HS-5 (cell line): ENCODE results near the gene INSR.
"Not testable (repeated sequence)": the region's sequence is repeated elsewhere in the genome, so short reads cannot be mapped to it uniquely, and the experiment has no call there.

Experiments
- DNase-seq: peaks from one replicate; pipeline ENCODE4 v3.0.0-alpha.2; 2012; ENCODE audit warnings: low read depth

Gene INSR

DNA sequence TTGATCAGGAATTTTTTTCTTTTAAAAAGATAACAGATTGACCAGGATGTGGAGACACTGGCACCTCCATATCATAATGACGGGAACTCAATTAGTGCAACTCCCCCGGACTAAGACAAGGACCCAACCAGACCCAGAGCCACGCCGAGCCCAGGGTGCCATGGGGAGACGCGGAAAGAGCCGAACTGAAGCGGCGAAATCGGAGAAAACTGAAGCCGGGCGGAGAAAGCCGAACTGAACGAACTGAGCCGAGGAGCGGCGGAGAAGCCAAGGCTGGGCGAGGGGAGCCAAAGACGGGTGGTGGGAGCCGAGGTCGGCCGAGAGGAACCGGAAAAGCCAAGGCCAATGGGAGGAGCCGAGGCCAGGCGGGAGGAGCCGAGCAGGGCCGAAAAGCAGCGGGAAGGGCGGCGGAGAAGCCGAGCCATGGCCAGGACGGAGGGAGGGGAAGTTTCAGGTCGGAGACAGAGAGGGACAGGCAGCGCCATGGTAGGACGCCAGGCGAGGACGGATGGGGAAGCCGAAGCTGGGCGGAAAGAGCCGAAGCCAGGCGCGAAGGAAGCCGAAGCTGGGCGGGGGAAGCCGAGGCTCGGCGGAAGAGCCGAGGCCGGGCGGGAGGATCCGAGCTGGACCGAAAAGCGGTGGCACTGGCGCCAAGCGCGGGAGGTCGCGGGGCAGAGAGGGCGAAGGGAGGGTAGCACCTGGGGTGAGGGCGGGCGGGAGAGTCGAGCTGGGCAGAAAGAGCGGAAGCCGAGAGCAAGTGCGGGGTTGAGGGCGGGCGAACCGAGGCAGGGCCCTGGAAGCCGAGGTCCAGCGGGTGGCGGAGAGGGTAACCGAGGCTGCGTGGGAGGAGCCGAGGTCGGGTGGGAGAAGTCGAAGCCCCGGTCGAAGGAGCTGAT is 195.3 kb downstream of the INSR start:
- DNase-seq = peak; percentile 68

DNA sequence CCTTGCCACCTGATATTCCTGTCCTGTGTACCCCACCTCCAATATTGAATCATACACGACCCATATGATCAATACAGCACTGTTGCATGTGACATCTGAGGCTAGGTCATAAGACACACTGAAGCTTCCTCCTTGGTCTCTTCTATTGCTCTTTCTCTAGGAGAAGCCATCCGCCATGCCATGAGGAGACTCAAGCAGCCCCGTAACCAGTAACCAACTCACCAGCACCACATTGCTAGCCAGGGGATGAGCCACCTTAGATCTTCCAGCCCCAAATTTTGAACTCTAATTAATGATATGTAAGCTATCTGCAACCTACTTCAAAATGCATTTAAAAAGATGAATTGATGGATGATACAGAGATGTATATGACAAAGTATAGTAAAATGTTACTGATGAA is 196.1 kb downstream of the INSR start:
- no peak for DNase-seq

DNA sequence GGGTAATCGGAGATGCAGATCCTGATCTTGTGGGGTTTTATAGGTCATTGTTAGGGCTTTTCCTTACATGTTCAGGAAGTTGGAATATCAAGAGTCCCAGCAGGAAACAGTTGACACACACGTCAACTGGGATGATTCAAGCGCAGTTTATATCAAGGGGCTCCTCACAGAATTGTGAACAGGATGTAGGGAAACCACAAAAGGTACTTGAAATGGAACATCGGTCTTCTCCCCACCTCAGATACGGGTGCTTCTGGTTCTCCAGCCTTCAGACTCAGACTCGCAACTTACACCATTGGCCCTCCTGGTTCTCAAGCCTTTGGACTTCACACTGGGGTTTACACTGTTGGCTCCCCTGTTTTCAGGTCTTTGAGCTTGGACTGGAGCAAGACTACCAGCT is 205.2 kb downstream of the INSR start:
- DNase-seq = no peak

DNA sequence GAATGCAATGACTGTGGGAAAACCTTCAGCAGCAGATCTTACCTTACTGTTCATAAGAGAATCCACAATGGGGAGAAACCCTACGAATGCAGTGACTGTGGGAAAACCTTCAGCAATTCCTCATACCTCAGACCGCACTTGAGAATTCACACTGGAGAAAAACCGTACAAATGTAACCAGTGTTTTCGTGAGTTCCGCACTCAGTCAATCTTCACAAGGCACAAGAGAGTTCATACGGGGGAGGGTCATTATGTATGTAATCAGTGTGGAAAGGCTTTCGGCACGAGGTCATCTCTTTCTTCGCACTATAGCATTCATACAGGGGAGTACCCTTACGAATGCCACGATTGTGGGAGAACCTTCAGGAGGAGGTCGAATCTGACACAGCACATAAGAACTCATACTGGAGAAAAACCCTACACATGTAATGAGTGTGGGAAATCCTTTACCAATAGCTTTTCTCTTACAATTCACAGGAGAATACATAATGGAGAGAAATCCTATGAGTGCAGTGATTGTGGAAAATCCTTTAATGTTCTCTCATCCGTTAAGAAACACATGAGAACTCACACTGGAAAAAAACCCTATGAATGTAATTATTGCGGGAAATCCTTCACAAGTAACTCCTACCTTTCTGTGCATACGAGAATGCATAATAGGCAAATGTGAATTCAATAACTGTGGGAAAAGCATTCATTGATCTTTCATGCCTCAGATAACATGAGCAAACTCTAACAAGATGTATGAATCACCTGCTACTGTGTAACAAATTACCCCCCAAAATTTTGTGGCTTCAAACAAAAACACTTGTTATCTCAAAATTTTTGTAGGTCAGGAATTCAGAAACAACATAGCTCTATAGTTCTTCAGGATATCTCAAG is 210.9 kb downstream of the INSR start:
- no peak for DNase-seq

DNA sequence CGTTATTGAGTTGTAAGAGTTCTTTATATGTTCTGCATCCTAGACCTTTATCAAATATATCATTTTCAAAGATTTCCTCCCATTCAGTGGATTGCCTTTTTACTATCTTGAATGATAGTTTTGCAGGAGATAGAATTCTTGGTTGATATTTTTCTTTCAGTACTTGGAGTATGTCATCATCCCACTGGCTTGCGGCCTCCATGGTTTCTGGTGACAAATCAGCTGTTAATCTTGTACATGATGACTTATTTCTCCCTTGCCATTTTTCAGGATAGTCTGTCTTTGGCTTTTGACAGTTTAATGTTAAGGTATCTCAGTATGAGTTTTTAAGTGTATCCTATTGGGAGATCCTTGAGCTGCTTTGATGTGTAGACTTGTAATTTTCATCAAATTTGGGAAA is 216.2 kb downstream of the INSR start:
- DNase-seq = no peak

DNA sequence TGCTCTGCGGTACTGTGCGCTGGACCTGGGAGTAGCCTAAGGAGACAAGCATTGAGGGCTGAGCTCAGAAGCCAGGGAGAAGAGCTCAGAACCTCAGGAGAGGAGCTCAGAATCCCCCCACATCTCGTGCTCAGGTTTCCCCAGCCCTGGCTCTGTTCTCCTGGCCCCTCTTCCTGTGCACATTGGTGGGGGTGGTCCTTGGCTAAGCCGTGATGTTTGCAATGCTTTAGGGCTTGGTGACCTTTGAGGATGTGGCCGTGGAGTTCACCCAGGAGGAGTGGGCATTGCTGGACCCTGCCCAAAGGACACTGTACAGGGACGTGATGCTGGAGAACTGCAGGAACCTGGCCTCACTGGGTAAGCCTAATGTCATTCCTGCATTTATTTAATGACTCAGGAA is 218.1 kb downstream of the INSR start:
- DNase-seq = no peak

DNA sequence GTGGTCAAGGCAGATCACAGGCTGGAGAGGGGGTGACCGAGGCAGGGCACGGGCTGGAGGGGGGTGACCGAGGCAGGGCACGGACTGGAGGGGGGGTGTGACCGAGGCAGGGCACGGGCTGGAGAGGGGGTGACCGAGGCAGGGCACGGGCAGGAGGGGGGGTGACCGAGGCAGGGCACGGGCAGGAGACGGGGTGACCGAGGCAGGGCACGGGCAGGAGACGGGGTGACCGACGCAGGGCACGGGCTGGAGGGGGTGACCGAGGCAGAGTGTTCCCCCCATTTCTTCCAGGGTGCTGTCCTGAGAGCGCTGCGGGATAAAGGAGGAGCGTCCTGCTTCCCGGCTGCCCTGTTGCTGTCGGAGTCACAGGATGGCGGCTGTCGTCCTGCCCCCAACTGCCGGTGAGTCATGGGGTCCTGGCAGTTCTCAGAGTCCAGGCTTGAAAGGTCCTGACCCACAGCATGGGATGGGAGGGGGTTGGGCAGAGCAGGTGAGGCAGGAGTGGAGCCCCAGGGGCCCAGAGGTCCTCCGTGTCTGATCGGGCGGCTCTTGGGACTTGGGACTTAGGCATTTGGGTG is 219.4 kb downstream of the INSR start:
- DNase-seq = no peak

DNA sequence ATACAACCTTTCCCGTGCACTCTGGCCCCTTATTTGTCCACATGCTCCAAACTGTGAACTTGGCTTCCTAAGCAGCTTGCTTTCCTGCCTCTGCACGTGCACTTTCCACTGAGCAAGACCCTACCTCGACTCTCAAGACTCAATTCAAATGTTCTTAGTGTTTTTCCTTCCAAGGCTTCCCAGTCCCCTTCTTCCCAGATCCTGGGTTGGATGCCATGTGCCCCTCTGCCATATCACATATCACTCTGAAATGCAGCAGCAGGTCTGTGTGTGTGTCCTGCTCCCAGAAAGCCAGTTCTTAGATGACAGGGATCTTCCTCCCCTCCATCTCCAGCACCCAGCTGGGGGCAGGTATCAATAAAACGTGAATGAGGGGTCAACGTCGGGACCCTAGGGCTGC is 221.7 kb downstream of the INSR start:
- DNase-seq = no peak

DNA sequence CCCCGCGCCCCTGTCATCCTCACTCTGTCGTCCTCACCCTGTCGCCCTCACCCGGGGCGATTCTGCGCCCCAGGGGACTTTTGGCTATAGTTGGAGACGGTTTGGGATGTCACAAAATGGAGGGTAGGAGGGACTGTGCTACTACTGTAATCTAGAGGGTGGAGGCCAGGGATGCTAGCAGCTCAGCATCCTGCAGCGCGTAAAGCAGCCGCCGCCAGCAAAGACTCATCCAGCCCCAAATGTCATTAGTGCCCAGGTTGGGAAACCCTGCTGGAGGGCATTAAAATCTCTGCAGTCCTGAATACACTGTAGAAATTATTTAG is 224.3 kb downstream of the INSR start:
- DNase-seq = no peak

DNA sequence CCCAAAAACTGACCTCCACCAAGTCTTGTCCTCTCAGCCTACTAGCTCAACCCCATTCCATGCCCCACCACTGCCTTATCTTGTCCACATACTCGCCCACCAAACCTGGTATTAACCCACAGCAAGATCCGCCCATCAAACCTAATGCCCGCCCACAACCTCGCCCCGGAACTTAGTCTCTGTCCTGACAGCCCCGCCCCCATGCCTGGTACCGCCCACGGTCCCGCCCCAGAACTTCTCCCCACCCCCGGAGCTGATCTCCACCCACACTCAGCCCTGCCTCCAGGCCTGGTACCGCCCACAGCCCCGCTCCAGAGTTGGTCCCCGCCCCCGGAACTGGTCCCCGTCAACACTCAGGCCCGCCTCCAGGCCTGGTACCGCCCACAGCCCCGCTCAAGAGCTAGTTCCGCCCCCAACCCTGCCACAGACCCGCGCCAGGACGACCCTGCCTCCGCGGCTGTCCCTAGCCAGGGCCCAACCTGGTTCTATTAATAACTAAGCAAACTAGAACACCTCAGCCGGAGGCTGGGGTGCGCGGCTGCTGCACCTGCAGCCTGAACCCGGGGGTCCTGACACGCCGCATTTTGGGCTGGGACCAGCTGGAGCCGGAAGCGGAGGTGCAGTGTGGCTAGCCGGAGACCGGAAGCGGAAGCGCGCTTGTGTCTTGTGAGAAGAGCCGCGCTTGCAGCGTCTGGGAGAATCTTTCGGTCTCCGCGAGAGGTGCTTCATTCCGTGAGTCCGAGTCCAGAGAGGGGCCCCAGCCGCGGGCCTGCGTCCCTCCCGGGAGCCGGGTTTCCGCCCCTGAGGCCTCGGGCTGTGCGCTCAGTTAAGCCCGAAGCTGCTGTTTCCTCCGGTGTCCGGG is 224.9 kb downstream of the INSR start, which contains the start of gene ZNF557:
Gene ZNF557, plus strand, starts transcription at position 662 of the 862 bp plus-strand sequence. CDS start 5,372 bp downstream, outside the sequence.
- peak; percentile 81 for DNase-seq

DNA sequence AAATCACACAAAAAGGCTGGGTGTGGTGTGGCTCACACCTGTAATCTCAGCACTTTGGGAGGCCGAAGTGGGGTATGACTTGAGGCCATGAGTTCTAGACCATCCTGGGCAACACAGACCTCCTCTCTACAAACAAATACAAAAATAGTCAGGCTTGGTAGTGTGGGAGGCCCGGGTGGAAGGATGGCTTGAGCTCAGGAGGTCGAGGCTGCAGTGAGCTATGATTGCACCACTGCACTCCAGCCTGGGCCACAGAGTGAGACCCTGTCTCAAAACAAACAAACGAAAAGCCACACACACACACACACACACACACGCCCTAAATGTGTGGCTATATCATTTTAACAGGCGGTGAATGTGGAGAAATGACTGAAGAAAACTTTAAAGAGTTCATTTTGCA is 225.6 kb downstream of the INSR start:
- DNase-seq = no peak

DNA sequence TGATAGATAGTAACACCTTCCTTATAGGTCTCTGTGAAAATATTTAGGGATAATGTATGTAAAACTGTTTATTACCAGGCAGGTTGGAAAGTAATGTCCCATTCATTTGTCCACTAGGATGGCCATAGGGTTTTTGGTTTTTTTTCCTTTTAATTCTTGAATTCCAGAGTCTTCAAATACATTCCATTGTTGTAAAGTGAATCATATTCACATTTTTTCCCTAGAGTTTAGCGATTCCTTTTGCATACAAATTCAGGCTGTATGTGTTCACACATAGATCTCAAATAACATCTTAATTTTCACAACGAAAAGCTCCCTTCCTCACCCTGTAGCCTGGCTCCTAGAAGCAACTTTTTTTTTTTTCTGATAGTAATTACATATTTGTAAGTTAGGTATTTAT is 226.5 kb downstream of the INSR start:
- DNase-seq = no peak

DNA sequence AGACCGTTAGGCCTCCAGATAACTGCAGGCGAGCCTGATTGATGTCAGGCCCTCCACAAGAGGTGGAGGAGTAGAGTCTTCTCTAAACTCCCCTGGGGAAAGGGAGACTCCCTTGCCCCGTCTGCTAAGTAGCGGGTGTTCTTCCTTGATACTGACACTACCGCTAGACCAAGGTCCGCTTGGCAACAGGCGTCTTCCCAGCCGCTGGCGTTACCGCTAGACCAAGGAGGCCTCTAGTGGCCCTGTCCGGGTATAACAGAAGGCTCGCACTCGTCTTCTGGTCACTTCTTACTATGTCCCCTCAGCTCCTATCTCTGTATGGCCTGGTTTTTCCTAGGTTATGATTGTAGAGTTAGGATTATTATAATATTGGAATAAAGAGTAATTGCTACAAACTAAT is 227.1 kb downstream of the INSR start:
- DNase-seq = not testable (repeated sequence)

DNA sequence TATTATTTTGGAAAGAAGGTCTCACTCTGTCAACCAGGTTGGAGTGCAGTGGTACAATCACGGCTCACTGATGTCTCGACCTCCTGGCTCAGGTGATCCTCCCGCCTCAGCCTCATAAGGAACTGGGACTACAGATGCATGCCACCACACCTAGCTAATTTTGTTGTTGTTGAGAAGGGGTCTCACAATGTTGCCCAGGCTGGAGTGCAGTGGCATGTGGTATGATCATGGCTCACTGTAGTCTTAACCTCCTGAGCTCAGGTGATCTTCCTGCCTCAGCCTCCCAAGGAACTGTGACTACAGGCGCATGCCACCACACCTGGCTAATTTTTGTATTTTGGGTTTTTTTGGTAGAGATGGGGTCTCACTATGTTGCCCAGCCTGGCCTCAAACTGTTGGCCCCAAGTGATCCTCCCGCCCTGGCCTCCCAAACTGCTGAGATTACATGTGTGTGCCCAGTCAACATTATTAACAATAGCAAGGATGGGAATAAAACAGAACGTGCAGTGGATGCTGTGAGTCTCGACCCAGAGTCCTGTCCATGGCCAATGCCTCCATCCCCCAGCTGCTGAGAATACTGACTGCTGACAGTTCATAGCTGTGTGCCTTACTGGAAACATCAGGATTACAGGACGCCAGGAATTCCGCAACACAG is 230.3 kb downstream of the INSR start:
- no peak for DNase-seq

DNA sequence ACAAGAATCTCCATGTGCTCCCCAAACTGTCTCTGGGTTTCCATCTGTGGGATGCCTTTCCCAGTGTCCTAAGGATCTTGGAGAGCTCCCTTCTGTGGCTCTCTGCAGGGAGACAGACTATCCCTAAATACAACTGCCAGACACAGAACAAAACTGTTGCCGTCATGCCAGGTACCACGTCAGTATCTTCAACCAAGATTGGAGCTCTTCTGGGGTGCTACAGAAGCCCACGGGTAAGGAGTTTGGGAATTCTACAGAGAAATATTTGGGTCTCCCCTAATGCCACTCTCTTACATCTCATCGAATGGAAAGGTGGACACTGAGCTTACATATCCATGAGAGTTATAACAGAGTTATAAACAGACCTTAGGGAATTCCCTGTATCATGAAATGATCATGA is 230.9 kb downstream of the INSR start:
- DNase-seq = no peak
